Stimulated activated CD8-positive, alpha-beta memory T cell treated with anti-CD3 and anti-CD28 coated beads, Interleukin-15, amount 100 ng/mL, for 4 hours (primary cell): ENCODE measurements around the gene PBX4.
A peak's percentile ranks its signal among the peaks of the same experiment; 100 is the strongest.

ENCODE experiments used
- DNase-seq, 2 donors: peaks; one replicate each; pipeline ENCODE4 v3.0.0-alpha.2; 2020; ENCODE audit warnings: low read depth in 2 of 2

The PBX4 gene

DNA sequence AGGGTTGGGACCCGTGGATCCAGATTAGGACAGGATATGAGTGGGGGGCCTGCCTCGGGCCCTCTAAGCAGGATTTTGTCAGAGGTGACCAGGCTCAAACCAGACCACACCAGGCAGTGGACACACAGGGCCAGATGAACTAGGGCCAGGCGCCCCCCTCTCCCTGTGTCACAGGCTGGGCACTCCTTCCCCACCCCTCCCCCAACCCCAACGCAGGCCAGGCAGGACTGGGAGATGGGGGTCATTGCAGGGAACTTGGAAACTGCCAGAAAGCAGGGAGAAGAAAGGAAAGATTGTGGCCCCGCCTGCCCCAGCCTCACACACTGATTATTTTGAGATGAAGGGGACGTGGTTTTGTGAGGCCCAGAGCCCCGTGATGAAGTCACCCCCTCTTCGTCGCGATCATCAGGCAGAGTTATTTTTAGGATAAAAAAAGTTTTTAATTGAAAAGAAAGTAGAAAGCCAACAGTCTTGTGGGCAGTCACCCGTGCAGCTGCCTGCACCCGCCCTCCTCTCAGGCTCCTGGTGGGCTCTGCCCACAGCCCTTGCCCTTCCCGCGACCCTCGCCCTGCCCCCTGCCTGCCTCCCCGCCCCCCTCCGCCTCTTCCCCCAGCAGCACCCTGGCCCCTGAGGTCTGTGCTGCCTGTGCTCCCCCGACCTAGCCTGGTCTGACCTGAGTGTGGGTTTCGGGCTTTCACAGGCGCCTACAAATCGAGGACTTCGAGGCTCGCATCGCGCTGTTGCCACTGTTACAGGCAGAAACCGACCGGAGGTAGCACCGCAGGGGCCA, 91.7 kb downstream of the PBX4 start:
- no peak for DNase-seq

DNA sequence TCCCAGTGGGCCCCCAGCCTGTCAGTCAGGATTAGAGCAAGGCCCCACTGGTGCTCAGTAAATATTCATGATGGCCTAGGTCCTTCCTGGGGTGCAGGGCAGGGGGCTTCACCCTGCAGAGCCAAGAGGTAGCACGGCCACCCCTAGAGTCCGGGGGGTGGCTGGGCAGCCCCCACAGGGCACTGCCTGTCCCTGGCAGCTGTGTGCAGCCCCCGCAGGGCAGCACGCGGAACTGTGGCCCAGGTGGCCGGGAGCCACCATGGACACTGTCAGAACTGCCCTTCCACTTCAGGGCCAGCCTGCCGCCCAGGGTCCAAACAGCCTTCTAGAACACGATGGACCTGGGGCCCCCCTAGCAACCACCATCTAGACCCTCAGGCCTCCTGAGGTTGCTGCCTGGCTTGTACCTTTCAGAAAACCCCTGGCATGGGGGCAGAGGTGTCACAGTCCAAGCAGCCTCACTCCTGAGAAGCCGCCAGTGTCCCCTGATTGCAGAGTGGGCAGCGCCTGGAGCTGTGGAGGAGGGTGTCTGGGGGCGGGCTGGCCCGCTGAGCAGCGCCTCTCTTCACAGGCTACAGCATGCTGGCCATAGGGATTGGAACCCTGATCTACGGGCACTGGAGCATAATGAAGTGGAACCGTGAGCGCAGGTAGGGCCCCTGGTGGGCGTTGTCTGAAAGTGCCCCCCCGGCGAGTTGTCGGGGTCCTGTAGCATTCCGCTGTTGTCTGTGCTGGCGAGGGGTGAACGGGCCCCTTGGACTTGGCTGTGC, 92.7 kb downstream of the PBX4 start:
- no peak for DNase-seq

DNA sequence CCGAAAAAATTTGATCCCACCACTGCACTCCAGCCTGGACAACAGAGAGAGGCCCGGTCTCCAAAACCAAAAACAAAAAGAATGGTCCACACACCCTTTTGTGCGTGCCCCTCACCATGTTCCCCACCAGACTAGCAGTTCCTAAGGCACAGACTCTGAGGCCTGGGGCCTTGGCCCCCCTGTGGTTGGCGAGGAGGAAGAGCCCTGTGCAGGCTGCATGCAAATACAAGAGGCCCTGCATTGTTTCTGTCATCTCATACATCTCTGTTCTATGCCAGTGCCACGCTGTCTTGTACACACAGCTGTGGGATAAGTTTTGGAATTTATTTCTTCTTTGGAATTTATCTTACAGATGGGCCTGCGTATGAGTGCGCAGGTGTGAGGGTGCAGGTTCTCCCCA, 94.4 kb downstream of the PBX4 start:
- no peak for DNase-seq

DNA sequence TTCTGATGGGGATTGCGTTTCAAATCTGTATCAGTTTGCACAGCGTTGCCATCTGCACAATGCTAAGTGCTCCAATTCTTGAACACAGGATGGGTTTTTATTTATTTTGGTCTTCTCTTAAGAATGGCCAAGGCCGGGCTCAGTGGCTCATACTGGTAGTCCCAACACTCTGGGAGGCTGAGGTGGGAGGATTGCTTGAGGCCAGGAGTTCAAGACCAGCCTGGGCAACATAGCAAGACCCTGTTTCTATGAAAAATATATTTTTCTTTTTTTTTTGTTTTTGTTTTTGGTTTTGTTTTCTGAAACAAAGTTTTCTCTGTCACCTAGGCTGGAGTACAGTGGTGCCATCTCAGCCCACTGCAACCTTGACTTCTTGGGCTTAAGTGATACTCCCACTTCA, 95.3 kb downstream of the PBX4 start:
- DNase-seq = no peak

DNA sequence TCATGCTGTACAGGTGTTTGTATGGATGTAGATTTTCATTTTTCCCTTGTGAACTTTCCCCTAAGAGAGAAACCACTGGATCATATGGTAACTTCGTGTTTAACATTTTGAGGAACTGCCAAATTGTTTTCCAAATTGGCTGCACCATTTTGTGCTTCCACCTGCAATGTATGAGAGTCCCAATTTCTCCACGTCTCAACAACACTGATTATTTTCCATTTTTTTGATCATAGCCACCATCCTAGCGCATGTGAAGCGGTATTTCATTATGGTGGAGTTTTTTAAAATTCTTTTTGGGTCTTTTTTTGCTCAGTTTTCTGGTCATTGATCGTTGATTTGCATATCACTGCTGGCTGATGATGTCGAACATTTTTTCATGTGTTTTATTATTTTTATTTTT, 97.5 kb downstream of the PBX4 start:
- no peak for DNase-seq

DNA sequence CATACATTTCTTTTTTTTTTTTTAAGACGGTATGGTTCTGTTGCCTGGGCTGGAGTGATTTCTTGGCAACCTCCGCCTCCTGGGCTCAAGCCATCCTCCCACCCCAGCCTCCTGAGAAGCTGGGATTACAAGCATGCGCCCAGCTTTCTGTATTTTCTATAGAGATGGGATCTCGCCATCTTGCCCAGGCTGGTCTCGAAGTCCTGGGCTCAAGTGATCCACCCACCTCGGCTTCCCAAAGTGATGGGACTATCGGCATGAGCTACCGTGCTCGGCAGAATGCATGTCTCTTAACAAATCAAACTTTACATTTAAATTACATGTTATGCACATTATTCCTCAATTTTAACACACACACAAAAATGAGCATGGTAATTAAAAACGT, 101.3 kb downstream of the PBX4 start:
- DNase-seq = no peak

DNA sequence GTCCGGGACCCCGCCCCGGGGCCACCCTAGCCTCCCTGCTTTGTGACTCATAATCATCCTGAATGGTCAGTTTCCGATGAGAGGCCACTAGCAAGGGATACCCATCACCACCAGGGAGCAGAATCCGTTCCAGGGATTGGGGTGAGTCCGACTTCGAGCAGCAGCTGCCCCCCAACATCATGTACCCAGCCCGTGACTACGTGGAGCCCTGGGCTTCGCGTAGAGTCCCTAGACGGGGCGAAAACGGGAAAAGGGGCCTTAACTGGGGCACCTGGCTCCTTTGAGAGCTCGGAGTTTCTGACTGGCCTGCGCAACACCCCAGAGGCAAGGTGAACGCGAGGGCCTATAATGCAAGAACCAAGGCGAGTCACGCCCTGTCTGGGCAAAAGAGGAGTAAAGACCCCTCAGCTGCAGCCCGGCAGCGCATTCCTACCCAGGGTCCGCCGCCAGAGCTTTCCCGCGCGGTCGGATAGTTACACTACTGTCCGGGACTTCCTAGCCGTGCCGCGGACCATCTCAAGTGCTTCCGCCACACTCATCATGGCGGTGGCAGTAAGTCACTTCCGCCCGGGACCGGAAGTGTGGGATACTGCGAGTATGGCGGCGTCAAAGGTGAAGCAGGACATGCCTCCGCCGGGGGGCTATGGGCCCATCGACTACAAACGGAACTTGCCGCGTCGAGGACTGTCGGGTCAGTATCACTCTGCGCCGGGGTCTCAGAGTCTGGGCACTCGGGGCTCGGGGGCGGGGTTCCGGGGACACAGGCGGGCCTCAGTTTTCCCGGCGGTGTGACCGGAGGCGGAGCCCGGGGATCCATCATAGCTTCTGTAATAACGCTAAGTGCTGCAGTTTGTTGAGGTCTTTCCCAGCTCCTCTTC, 102.6 kb downstream of the PBX4 start, which contains the start of gene NDUFA13:
Gene NDUFA13 (plus strand): TSS at position 584 of the 878 bp plus-strand sequence. CDS start 14 bp downstream, at position 598.
- peak; percentile 86 to 87 for DNase-seq

DNA sequence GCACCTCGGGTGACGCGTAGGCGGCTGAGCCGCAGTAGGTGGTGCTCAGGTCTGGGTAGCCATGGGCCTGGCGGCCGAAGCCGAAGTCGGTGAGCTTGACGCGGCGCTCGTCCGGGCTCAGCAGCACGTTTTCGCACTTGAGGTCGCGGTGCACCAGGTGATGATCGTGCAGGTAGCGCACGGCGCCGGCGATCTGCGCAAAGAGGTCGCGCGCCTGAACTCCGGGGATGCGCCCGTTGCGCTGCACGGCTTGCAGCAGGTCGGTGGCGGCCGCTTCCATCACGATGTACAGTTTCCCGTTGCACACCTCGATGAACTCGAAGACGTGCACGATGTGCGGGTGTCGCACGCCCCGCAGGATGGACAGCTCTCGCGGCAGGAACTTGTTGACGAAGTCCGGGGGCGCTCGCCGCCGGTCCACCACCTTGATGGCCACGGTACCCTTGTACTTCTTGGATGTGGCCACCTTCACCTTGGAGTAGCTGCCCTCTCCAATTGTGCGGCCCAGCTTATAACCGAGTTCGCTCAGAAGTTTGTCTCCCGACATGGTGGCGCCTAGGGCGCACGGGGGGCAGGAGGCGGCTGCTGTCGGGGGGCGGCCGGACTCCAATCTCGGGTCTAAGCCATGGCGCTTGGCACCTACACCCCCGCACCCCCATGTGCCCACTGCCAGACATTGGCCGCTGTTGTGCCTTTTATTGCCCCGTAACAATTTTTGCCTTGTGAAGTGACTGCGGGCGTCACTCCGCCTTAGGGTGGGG, 103.4 kb downstream of the PBX4 start, which contains the start of gene TSSK6:
Gene TSSK6 (minus strand): TSS at position 668 of the 761 bp plus-strand sequence. CDS start 121 bp downstream, at position 547.
- no peak for DNase-seq

DNA sequence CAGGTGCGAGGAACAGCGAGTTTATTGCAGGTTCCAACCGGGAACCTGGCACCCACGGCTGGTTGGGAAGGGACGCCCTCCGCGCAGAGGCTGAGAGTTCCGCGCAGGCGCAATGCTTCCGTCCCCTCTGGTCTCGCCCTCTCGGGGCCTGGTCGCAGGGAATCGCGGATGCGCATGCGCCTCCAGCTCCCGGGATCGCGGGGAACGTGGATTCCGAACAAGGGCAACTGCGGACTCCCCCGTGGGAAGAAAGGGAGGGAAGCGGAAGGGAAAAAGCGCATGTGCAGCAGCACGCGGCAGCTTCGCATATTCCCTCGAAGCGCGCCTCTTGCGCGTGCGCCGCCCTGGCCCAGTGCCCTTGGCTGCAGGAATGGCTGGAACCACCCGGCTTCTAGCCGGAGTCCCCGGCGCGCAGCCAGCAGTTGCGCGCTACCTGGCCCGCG, 104.3 kb downstream of the PBX4 start:
- no peak for DNase-seq

DNA sequence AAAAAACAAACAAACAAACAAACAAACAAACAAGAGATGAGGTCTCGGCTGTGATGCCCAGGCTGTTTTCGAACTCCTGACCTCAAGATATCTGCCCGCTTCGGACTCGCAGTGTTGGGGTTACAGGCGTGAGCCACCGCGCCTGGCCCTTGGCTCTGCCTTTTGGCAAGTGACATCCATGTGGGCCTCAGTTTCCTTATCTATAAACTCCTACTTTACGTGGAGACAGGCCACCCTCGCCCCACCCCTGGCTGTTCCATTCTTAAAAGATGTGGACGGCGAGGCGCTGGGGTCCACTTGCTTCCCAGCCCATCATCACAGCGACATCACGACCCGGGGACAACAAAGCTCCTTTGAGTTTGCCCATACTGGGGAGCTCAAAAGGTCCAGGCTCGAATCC, 104.8 kb downstream of the PBX4 start:
- DNase-seq = no peak
